GM23338 (cell line): ENCODE results near the gene CLDN22. TPM values are rescaled to one million over a fixed set of nuclear protein-coding genes. Genes with fewer than 3 reads are reported as not detected.

Experiments
- ATAC-seq: fragments of 200-7000 bp; cut with Tn5 transposase; 3 replicates; pipeline ENCODE4 v1.9.1; 2020
- DNase-seq: peaks from one replicate; pipeline ENCODE4 v3.0.0-alpha.2; 2015; ENCODE audit warnings: low spot score
- H2AFZ ChIP-seq: fragments of 200-600 bp; sonication (generic); 2 replicates; pipeline ENCODE4 v1.8.0; 2016; ENCODE audit warnings: antibody characterized with exemption, mild to moderate bottlenecking, moderate library complexity
- H3F3A ChIP-seq: fragments of 200-600 bp; sonication (generic); replicated peaks from 2 replicates; pipeline ENCODE4 v1.8.0; 2017; ENCODE audit warnings: antibody characterized with exemption, mixed run types, low read depth
- H3K27ac ChIP-seq: fragments of 200-600 bp; sonication (generic); 2 replicates; pipeline ENCODE4 v1.6.1; 2016; ENCODE audit warnings: low read depth
- H3K27me3 ChIP-seq: fragments of 200-600 bp; sonication (generic); 2 replicates; pipeline ENCODE4 v1.8.0; 2016; ENCODE audit warnings: mild to moderate bottlenecking, mixed run types, moderate library complexity; ENCODE audit not compliant: insufficient read depth
- H3K36me3 ChIP-seq: fragments of 200-600 bp; sonication (generic); 2 replicates; pipeline ENCODE4 v1.8.0; 2016; ENCODE audit warnings: mild to moderate bottlenecking; ENCODE audit not compliant: insufficient read depth
- H3K4me1 ChIP-seq: fragments of 200-600 bp; sonication (generic); 2 replicates; pipeline ENCODE4 v1.8.0; 2016; ENCODE audit warnings: mild to moderate bottlenecking, moderate library complexity; ENCODE audit not compliant: insufficient read depth
- H3K4me2 ChIP-seq: fragments of 200-600 bp; sonication (generic); 2 replicates; pipeline ENCODE4 v1.7.1; 2017; ENCODE audit warnings: mixed run types
- H3K4me3 ChIP-seq: fragments of 200-600 bp; sonication (generic); 2 replicates; pipeline ENCODE4 v1.6.1; 2016; ENCODE audit warnings: mixed run types
- H3K79me2 ChIP-seq: fragments of 200-600 bp; sonication (generic); replicated peaks from 2 replicates; pipeline ENCODE4 v1.8.0; 2017; ENCODE audit warnings: mild to moderate bottlenecking; ENCODE audit not compliant: insufficient read depth
- H3K9me2 ChIP-seq: fragments of 200-600 bp; sonication (generic); 2 replicates; pipeline ENCODE4 v1.8.0; 2017; ENCODE audit not compliant: insufficient read depth
- H4K20me1 ChIP-seq: fragments of 200-600 bp; sonication (generic); replicated peaks from 2 replicates; pipeline ENCODE4 v1.8.0; 2017; ENCODE audit warnings: mild to moderate bottlenecking; ENCODE audit not compliant: insufficient read depth
- H3K27ac Mint-ChIP-seq: 2 replicates; pipeline ENCODE4 v1.8.0; 2020; ENCODE audit warnings: inconsistent platforms, mild to moderate bottlenecking, moderate library complexity, mixed read lengths
- H3K27me3 Mint-ChIP-seq: 3 replicates; pipeline ENCODE4 v1.8.0; 2022; ENCODE audit warnings: low read depth, mild to moderate bottlenecking, moderate library complexity, mixed read lengths, inconsistent platforms; ENCODE audit not compliant: insufficient read depth, poor library complexity
- H3K36me3 Mint-ChIP-seq: 3 replicates; pipeline ENCODE4 v1.8.0; 2021; ENCODE audit warnings: low read depth, mild to moderate bottlenecking, inconsistent platforms, moderate library complexity, mixed read lengths
- H3K4me1 Mint-ChIP-seq: 3 replicates; pipeline ENCODE4 v1.8.0; 2020; ENCODE audit warnings: mild to moderate bottlenecking, inconsistent platforms, mixed read lengths
- H3K4me3 Mint-ChIP-seq: 3 replicates; pipeline ENCODE4 v1.8.0; 2021; ENCODE audit warnings: moderate library complexity, mild to moderate bottlenecking, inconsistent platforms, mixed read lengths
- H3K9me3 Mint-ChIP-seq: 3 replicates; pipeline ENCODE4 v1.8.0; 2020; ENCODE audit warnings: moderate library complexity, mild to moderate bottlenecking, inconsistent platforms, mixed read lengths
- ETS1 ChIP-seq: IDR thresholded peaks from 2 replicates; pipeline ENCODE4 v1.6.1; 2016; ENCODE audit warnings: antibody characterized with exemption
- EZH2phosphoT487 ChIP-seq: fragments of 200-600 bp; sonication (generic); IDR thresholded peaks from one replicate; pipeline ENCODE4 v1.8.1; 2018; ENCODE audit warnings: antibody characterized with exemption; ENCODE audit not compliant: unreplicated experiment
- JUNB ChIP-seq: IDR thresholded peaks from one replicate; pipeline ENCODE4 v1.6.1; 2016; ENCODE audit warnings: antibody characterized with exemption; ENCODE audit not compliant: unreplicated experiment
- NANOG ChIP-seq: IDR thresholded peaks from 2 replicates; pipeline ENCODE4 v1.6.1; 2016; ENCODE audit warnings: antibody characterized with exemption, borderline replicate concordance
- POLR2AphosphoS5 ChIP-seq: IDR thresholded peaks from 2 replicates; pipeline ENCODE4 v1.6.1; 2016; ENCODE audit warnings: antibody characterized with exemption, low read depth
- STAT1 ChIP-seq: IDR thresholded peaks from one replicate; pipeline ENCODE4 v1.6.1; 2016; ENCODE audit warnings: antibody characterized with exemption; ENCODE audit not compliant: unreplicated experiment
- ZNF331 ChIP-seq: fragments of 250-450 bp; sonication (Bioruptor Pico); IDR thresholded peaks from 2 replicates; pipeline ENCODE4 v1.5.0; 2020; ENCODE audit warnings: low read depth, mild to moderate bottlenecking, moderate library complexity
- ZNF462 ChIP-seq: fragments of 250-450 bp; sonication (Bioruptor Pico); IDR thresholded peaks from 2 replicates; pipeline ENCODE4 v1.5.0; 2020; ENCODE audit warnings: mild to moderate bottlenecking, moderate library complexity
- polyA plus RNA-seq: library from polyadenylated mRNA; unstranded; fragments of >200 nt; fragmentation: Nextera tagmentation; extraction: Ambion mirVana; gene quantifications from 2 replicates; pipeline ENCODE4 v1.2.1, GENCODE V29; 2016
- total RNA-seq: library from RNA; depleted of rRNA; stranded (reverse); fragments of >200 nt; shearing (Covaris generic); gene quantifications from 2 replicates; pipeline ENCODE4 v1.2.3, GENCODE V29; 2014

CLDN22 gene
- total and polyA plus RNA-seq, 2 experiments from 2014 or later = not detected

GRCh38 chr4:183287309-183287659 is 32.8 kb downstream of the CLDN22 start:
- Histone ChIP-seq H2AFZ (no peak overlapping the region), H3K4me2 (no peak overlapping the region), H4K20me1 (no peaks in the 10 kb centered on the region; the same call in 1 of the 2 replicates), H3K79me2 (no peaks in the 10 kb centered on the region), H3K36me3 (peaks cover 50% of the 10 kb centered on the region), H3K4me3 (no peak overlapping the region), H3K27ac (no peak overlapping the region), H3F3A (no peaks in the 10 kb centered on the region), H3K27me3 (no peaks in the 10 kb centered on the region), H3K9me2 (no peaks in the 10 kb centered on the region), H3K4me1 (no peaks in the 10 kb centered on the region)
- Mint-ChIP-seq H3K4me3 (no peak overlapping the region), H3K36me3 (peaks cover 84% of the 10 kb centered on the region), H3K9me3 (no peaks in the 10 kb centered on the region), H3K27me3 (peaks cover 11% of the 10 kb centered on the region), H3K27ac (no peak overlapping the region), H3K4me1 (peaks cover 3% of the 10 kb centered on the region; the same call in 2 of the 3 replicates)
- DNase-seq (no peak), ATAC-seq (no peak)
- TF ChIP-seq ZNF331 (no peak), STAT1 (no peak), POLR2AphosphoS5 (no peak), ETS1 (no peak), EZH2phosphoT487 (no peak), JUNB (no peak), ZNF462 (CRISPR knock-in tag) (no peak), NANOG (no peak)
